Non-pigmented ciliary epithelial cell (primary cell): ENCODE data around the gene CEP112.
"Not testable (repeated sequence)": the region's sequence is repeated elsewhere in the genome, so short reads cannot be mapped to it uniquely, and the experiment has no call there.

Experiments
- DNase-seq: peaks from one replicate; pipeline ENCODE4 v3.0.0-alpha.2; 2010; ENCODE audit warnings: low read depth

The CEP112 gene

DNA sequence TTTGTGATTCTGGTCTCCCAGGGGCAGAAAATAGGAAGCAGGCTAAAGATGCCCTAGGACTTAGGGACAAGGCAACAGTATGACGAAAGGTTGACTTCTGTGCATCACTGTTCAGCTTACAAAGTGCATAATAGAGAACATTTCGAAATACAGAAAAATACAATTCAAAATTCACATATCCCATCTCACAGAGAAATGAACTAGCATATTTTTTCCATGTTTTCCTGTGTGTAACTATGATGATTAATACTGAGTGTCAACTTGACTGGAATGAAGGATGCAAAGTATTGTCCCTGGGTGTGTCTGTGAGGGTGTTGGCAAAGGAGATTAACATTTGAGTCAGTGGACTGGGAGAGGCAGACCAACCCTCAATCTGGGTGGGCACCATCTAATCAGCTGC, 365.4 kb downstream of the CEP112 start:
- DNase-seq = not testable (repeated sequence)

DNA sequence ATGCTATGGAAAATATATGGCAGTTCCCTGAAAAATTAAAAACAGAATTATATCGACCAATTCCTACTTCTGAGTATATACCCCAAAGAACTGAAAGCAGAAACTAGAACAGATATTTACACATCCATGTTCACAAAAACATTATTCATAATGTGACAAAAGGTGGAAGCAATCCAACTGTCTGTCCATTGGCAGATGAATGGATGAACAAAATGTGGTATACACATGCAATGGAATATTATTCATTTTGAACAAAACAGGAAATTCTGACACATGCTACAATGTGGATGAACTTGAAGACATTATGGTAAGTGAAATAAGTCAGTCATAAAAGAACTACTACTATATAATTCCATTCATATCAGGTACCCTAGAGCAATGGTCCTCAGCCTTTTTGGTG, 367.0 kb downstream of the CEP112 start:
- no peak for DNase-seq

DNA sequence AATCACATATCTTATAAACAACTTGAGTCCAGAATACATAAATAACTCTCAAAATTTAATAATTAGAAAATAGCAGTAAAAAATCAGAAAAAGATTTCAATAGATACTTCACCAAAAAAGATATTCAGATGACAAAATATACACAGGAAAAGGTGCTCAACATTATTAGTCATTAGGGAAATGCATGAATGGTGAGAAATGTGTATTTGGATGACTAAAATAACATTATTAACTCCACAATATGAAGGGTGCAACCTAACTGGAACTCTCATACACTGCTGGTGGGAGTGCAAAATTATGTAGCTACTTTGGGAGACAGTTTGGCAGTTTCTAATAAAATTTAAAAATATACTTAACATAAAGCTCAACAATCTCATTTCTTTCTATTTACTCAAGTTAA, 368.2 kb downstream of the CEP112 start:
- DNase-seq = no peak

DNA sequence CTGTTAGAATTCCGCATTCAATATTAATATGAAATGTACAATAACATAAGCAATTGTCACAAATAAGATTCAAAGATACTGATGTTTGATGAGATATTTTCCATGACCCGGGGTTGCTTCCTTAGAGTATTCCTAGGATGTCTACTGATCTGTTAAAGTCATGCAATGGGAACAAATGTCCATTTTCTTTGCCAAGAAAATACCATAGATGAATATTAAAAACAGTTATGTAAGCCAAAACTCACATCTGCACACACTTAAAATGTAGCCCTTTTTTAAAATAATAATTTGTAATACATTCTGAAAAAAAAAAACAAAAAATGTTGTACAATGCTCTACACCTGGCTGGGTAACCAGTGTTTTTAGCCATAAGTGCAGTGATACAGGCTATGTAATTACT, 371.1 kb downstream of the CEP112 start:
- DNase-seq = no peak

DNA sequence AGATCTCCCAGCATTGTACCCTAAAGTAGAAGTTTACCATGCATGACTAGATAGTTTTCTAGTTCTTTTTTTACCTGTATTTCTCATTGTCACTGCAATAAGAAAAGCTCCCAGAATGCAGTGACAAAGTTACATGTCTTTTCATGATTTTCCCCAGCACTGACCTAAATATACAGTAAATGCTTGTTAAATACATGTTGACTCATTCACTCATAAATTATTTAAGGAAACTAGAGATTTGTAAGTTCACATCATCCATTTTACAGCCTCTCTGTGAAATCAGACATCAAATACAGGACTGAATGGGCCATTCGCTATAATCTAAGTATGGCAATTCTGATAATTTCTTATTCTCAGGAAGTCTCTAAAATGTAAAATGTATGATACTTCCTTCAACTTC, 371.6 kb downstream of the CEP112 start:
- DNase-seq = no peak

DNA sequence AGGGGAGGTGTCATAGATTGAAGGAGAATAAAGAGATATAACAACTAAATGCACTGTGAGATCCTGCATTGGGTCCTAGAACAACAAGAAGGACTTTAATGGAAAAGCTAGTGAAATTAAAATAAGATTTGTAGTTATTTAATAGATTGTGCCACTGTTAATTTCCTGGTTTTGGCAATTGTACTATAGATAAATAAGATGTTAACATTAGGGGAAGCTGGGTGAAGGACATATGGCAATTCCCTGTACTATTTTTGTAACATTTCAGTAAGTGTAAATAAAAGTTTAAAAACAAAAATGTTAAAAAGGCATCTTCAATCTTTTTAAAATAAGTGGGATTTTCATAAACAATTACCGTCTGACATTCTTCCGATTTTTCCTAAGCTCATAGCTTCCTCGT, 372.1 kb downstream of the CEP112 start:
- DNase-seq = no peak

DNA sequence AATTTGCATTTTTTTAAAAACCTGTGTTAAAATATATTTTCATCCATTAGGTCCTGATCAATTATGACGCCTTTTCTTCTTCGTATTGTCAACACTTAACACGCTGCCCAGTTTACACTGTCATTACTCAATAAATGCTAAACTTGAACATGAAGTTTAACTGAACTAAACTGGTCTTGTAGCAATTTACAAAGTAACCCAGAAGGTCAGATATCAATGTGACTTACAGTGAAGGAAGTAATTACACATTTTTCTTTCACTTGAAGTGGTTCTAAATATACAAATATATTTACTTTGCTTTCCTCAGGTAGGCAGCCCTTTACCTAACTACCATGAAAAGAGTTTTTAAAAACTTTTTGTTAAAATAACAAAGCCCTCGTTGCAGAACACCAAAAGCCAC, 374.0 kb downstream of the CEP112 start:
- no peak for DNase-seq

DNA sequence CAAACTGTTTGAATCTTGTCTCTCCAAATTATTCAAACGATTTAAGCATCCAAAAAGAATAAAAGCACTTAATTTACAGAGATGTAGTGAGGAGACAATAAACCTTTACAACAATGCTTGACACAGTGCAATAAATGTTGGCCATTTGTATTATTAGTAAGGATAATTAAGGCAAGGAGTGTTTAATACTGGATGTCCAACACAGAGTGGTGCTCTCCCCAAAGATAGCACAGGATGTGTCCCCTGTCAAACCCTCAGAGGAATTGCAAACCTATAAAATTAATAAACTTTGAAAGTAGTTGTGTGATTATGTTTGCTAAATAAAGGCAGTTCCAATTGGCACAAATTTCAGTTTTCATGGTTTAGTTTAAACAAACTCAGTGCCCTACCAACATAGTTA, 377.5 kb downstream of the CEP112 start:
- no peak for DNase-seq

DNA sequence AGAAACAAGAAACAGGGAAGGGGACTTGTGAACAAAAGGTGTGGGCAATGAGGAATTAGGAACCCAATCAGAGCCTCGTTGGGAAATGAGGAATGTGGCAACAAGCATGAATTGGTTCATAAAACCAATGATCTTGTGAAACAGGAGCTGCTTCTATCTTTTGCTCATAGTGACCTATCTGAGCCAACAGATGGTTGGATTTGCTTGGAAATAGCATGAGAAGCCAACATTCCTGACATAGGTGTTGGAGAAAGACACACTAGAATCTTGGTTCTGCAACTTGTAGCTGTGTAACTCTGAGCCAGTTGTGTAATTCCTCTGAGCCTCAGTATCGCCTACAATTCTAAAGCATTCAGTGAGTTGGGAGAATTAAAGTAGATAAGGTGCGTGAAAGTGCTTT, 378.6 kb downstream of the CEP112 start:
- DNase-seq = no peak

DNA sequence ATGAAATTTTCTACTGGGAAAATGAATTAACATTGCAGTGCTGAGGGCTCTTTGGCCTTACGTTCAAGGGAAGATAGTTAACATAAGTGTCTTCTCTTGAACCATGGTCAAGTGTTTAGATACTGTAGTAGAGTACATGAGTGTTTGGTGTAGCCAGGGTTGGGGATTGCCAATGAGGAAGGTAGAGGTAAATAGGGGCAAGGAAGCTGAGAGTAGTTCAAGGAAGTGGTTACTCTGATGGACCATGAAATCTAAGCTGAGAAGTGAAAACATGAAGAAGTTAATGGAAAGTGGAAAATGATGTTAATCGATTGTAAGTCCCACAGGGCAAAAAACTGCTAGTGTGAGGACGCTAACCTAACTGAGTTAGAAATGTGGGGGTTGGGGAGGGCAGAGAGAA, 380.9 kb downstream of the CEP112 start:
- DNase-seq = no peak

DNA sequence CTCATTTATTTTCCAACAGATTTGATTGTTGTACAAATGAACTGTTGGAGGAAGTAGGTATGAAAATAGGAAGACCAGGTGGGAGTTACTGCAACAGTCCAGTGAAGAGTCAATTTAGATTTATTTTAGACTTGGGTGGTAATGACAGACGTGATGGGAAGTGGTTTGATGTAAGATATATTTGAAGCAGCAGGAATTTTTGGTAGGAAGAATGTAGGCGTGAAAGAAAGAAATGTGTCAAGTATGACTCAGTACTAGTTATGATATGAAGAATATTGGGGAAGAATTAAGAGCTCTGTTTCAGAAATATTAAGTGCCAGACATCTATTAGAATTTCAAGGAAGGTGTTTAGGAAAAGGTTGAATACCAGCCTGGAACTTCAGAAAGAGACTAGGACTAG, 382.6 kb downstream of the CEP112 start:
- no peak for DNase-seq

DNA sequence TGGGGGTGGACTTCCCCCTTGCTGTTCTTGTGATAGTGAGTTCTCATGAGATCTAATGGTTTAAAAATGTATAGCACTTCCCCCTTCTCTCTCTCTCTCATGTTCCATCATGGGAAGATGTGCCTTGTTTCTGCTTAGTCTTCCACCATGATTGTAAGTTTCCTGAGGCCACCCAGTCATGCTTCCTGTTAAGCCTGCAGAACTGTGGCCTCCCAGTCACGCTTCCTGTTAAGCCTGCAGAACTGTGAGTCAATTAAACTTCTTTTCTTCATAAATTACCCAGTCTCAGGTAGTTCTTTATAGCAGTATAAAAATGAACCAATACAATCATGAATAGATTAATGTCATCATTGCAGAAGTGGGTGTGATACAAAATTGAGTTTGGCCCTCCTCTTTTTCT, 383.4 kb downstream of the CEP112 start:
- DNase-seq = not testable (repeated sequence)

DNA sequence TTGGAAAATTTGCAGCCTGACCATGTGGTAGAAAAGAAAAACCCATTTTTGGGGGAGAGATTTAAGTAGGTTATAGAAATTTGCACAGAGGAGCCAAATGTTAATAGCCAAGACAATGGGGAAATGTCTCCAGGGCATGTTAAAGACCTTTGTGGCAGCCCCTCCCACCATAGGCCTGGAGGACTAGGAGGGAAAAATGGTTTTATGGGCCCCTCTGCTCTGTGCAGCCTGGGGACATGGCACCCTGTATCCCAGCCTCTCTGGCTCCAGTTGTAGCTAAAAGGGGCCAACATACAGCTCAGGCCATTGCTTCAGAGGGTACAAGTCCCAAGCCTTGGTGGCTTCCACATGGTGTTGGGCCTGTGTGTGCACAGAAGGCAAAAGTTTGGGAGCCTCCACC, 384.6 kb downstream of the CEP112 start:
- no peak for DNase-seq

DNA sequence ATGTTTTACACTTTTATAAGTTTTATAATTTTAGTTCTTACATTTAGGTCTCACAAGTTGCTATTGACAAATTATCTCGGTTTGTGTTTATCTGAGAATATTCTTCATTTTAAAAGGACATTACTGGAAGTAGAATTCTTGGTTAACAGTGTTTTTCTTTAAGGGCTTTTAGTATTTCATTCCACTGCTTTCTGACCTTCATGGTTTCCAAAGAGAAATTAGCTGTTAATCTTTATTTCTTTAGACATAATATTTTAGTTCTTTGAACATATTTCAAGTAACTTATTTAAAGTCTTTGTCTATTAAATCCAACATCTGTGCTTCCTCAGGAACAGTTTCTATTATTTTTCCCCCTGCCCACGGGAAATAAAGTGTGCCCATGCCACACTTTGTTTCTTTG, 390.4 kb downstream of the CEP112 start:
- no peak for DNase-seq

DNA sequence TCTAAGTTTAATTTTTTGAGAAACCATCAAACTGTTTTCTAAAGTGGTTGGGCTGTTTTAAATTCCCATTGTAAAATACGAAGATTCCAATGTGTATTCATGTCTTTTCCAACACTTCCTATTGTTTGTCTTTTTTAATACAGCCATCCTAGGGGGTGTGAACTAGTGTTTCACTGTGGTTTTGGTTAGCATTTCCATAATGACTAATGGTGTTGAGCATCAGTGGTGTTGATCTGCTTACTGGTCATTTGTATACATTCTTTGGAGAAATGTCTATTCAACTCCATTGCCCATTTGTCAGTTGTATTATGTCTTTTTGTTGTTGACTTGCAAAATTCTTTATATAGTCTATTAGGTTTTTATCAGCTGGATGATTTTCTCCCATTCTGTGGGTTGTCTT, 391.3 kb downstream of the CEP112 start:
- DNase-seq = no peak

DNA sequence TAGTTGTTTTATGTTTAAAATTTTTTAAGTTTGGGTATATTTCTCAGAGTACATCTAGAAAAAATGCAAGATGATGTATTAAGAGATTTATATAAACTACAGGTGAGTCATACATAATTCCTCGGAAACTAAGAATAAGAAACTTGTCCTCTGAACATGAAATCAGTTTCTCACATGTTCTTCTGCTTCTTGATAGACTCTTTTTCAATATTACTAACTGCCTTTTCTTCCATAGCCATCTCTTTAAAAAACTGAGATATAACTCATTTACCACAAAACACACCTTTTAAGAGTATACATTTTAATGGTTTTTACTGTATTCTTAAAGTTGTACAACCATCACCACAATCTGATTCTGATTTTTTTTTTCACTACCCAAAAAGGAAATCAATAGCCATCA, 392.1 kb downstream of the CEP112 start:
- DNase-seq = no peak

DNA sequence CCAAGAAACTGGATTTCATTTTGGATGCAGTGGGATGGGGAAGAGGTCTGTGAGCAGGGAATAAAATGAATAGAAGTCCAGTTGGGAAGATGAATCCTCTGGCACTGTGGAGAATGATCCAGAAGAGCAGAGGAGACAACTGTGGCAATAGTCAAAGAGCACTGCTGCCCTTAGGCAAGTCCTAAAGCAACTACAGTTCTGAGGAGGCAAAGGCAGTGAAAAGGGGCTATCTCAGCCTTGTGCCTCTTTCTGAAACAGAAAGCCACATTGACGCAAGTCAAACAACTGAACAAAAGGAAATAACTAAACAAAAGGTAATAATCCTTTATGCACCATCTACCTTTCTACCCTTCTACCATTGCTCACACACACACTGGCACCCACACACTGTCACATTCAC, 392.5 kb downstream of the CEP112 start:
- DNase-seq = no peak

DNA sequence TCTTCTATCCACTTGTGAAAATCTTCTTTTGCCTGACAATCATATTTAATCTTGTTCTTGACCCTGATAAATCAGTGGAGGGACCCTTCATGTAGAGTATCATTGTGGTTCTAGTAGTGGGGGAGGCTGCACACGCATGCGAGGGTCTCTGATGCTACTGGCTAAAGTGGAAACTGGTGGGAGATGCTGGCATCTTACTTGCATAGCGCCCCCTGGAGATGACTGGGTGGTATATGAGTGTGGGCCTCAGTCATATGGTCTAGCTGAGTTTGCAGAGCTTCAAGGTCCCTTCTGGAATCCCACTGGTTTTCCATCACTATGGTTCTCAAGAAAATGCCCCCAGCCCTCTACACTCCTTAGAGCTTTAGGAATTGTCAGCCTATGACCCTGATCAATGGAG, 394.1 kb downstream of the CEP112 start:
- no peak for DNase-seq

DNA sequence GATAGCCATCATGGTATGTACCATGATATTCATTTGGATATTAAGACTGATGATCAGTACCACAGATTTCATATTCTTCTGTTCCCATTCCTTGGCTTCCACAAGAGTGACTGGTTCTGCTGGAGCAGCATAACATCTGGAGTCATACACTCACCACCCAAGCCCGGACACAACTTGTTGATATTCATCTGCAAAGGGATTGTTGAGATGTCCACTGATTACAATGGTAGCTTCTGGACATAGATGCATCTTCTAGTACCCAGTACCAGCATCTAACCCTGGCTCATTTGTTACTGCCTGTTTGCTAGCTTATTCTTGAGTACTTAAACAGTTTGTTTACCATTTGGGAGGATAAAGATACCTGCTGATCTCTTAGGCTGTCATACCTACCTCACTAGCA, 394.8 kb downstream of the CEP112 start:
- no peak for DNase-seq

DNA sequence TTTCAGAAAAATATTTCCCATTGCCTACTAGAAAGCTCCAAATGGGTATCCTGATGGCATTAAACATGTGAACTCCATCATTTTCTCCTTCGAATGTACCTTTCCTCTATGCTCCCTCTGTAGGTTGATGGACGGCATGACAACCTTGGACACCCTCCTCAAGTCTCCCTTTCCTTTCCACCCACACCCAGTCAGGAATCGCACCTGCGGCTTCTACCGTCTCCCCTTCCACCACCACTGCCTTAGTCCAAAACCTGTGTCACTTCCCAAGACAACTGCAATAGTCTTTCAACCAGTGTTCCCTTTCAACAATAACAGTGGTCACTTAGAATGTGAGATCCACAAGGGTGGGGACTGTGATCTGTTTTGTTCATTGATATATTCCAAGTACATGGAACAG, 397.4 kb downstream of the CEP112 start:
- no peak for DNase-seq

DNA sequence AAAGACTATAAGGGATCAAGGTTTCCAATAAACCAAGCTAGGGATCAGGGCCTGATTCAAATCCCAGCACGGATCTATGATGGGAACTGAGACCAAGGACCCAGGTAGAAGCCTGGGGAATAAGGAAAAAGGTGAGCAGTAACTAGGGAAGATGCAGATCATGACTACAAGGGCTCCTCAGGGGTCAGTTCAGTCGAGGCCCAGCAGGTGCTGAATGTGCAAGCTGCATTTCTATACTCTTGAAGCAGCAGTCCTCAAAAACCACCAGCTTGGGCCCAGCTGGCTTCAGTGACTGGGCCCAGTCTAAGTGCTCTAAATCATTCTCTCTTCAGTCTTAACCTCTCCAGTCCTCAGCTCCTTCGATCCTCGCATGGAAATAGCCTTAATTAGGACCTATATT, 401.7 kb downstream of the CEP112 start:
- DNase-seq = no peak

DNA sequence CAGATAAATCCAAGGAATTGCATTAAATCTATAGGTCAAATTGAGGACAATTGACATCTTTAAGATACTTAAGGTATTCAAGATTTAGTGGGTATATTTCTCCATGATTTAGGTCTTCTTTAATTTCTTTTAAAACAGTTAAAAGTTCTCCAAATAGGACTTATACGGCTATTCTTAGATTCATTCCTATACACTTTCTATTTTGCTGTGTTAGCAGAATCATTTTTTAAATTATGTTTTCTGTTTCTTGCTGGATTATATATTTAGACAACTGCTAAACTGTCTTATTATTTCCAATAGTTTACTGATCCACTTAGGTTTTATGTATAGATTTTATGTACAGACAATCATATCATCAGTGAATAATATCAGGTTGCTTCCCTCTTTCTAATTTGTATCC, 404.4 kb downstream of the CEP112 start:
- DNase-seq = no peak

DNA sequence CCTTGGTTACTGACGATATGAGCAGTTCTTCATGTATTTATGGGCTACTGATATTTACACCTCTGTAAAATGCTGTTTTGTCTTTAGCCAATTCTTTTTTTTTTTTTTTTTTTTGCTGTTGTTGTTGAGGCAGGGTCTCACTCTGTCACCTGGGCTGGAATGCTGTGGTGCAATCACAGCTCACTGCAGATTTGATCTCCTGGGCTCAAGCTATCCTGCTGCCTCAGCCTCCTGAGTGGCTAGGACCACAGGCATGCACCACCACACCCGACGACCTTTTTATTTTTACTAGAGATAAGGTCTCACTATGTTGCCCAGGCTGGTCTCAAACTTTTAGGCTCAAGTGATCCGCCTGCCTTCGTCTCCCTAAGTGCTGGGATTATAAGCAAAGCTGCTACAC, 405.5 kb downstream of the CEP112 start:
- DNase-seq = no peak

DNA sequence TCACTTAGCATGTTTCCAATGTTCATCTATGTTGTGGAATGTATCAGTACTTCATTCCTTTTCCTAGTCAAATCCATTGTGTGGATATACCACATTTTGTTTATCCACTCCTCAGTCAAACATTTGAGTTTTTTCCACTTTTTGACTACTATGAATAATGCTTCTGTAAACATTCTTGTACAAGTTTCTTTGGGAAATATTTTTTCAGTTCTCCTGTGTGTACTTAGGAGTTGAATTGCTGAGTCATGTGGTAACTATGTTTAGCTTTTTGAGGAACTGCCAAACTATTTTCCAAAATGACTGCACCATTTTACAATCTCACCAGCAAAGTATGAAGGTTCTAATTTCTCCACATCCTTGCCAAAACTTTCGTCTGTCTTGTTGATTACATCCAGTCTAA, 406.8 kb downstream of the CEP112 start:
- peak; percentile 90 for DNase-seq

DNA sequence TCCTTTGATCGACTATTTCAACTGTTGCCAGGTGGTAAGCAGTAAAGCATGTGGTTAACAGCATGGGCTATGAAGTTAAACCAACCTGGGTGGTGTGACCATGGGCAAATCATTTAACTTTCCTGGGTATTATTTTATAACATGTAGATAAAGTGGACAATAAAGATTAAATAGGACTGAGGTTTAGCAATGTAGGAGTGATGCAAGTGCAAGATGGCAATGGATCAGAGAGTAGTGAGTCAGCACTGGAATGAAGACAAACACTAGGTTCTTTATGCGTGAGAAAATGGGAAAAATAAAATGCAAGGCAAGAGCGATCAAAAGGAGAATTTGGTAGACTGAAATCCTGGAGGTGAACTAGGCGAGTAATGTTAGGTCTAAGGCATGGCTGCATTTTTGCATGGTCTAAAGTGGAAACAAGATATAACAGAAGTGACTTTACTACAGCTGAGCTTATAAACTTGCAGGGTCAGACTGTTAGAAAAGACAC, 408.0 kb downstream of the CEP112 start:
- peak; percentile 78 for DNase-seq
